Measurements from ENCODE around the gene TTF2.

TTF2 gene

GRCh38 chr1:117017062-117017461 lies 43.1 kb upstream of the TTF2 start:
- intact Hi-C loops (cut with DNase I; ENCODE audit: low total_unique reads) = no loop called here
- no peaks in the 10 kb centered on the region for H3K4me1 ChIP-seq
- no peaks in the 10 kb centered on the region for H3K27me3 ChIP-seq
- H3K4me3 ChIP-seq = no peak overlapping the region
- DNase-seq = no peak
- no peak overlapping the region for H3K27ac ChIP-seq
- H3K9me3 ChIP-seq = no peaks in the 10 kb centered on the region
- no peak for TF ChIP-seq CTCF (IDR thresholded peaks at IDR 0.05)
- H3K36me3 ChIP-seq = no peaks in the 10 kb centered on the region

GRCh38 chr1:117017648-117018047 lies 42.5 kb upstream of the TTF2 start:
- no peak for TF ChIP-seq CTCF (IDR thresholded peaks at IDR 0.05)
- Histone ChIP-seq H3K36me3 (no peaks in the 10 kb centered on the region), H3K27me3 (no peaks in the 10 kb centered on the region), H3K4me3 (no peak overlapping the region), H3K9me3 (no peaks in the 10 kb centered on the region), H3K27ac (no peak overlapping the region), H3K4me1 (no peaks in the 10 kb centered on the region)
- DNase-seq = no peak
- intact Hi-C loops (cut with DNase I; ENCODE audit: low total_unique reads) = no loop called here

DNA sequence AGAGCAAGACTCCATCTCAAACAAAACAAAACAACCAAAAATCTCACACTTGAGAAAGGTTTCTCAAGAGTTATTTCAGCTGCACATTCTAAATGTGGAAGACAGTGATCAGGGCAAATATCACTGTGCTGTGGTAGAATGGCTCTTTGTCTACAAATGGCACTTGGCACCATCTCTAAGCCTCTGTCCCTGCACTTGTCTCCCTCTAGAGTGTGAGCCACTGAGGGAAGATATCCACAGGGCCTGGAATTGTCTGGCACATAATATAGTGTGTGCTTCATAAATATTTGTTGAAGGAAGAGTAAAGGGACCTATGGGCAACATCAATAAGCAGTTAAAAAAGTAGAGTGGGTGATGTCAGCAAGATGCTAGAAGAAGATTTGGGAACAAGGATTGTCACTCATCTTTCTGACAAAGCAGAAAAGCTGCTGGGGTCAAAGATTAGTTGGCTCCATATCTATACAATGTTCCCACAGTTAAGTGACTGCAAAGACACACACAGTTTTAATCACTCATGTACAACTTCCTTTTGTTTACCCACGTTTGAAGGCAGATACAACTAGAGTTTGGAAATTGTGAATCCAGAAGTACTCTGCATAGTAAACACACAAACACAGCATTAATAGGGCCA lies 39.5 kb upstream of the TTF2 start:
- Histone ChIP-seq H3K9me3 (no peaks in the 10 kb centered on the region), H3K27ac (no peak overlapping the region), H3K36me3 (no peaks in the 10 kb centered on the region), H3K4me3 (no peak overlapping the region), H3K4me1 (no peaks in the 10 kb centered on the region), H3K27me3 (no peaks in the 10 kb centered on the region)
- no peak for TF ChIP-seq CTCF (IDR thresholded peaks at IDR 0.05)
- intact Hi-C loops (cut with DNase I; ENCODE audit: low total_unique reads) = no loop called here
- no peak for DNase-seq

- DNase-seq = no peak
- TF ChIP-seq CTCF (IDR thresholded peaks at IDR 0.05) = no peak
- peaks cover 0 to 10% (median 1%) of the 10 kb centered on the region in 4 donors for H3K4me1 ChIP-seq
- no peaks in the 10 kb centered on the region for H3K27me3 ChIP-seq
- H3K4me3 ChIP-seq = no peak overlapping the region
- no peak overlapping the region for H3K27ac ChIP-seq
- no peaks in the 10 kb centered on the region for H3K36me3 ChIP-seq
- H3K9me3 ChIP-seq = no peaks in the 10 kb centered on the region
- intact Hi-C loops (cut with DNase I; ENCODE audit: low total_unique reads) = no loop called here
Observed at GRCh38 chr1:117022114-117022513, 38.0 kb upstream of the TTF2 start.

DNA sequence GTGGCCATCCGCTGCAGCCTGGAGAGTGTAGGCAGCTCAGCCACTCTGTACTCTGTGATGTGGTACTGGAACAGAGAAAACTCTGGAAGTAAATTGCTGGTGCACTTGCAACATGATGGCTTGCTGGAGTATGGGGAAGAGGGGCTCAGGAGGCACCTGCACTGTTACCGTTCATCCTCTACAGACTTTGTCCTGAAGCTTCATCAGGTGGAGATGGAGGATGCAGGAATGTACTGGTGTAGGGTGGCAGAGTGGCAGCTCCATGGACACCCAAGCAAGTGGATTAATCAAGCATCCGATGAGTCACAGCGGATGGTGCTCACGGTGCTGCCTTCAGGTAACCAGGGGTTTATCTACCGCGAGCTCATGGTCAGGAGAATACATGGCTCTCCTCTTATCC lies 34.6 kb upstream of the TTF2 start:
- Histone ChIP-seq H3K27me3 (no peaks in the 10 kb centered on the region), H3K36me3 (no peaks in the 10 kb centered on the region), H3K9me3 (no peaks in the 10 kb centered on the region), H3K4me3 (no peak overlapping the region), H3K27ac (no peak overlapping the region), H3K4me1 (peaks cover 0 to 10% (median 1%) of the 10 kb centered on the region in 4 donors)
- TF ChIP-seq CTCF (IDR thresholded peaks at IDR 0.05) = no peak
- intact Hi-C loops (cut with DNase I; ENCODE audit: low total_unique reads) = no loop called here
- DNase-seq = no peak

DNA sequence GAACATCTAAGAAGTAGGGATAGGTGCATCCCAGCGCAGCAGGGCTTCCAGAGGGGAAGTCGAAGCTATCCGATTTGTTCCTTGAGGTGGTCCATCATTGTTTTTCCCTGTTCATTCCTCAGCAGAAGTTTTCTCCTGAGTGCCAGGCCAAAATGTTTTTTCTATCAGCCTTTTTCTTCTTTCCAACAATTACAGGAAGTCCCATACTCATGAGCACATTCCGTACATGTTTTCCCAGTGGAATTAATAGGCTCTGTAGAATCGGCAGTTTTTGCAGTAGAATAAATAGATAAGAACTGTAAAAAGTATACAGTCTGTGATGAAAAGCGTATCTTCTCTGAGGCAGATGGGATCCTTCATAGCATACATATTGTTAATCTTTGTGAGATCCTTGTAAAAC lies 33.8 kb upstream of the TTF2 start:
- H3K4me3 ChIP-seq = no peak overlapping the region
- H3K4me1 ChIP-seq = peaks cover 0 to 10% (median 1%) of the 10 kb centered on the region in 4 donors
- intact Hi-C loops (cut with DNase I; ENCODE audit: low total_unique reads) = no loop called here
- H3K27me3 ChIP-seq = no peaks in the 10 kb centered on the region
- H3K27ac ChIP-seq = no peak overlapping the region
- no peak for TF ChIP-seq CTCF (IDR thresholded peaks at IDR 0.05)
- H3K36me3 ChIP-seq = no peaks in the 10 kb centered on the region
- DNase-seq = no peak
- H3K9me3 ChIP-seq = no peaks in the 10 kb centered on the region
